A673 (cell line): ENCODE results near the gene PKN1. TPM values are rescaled to one million over a fixed set of nuclear protein-coding genes. Genes with fewer than 3 reads are reported as not detected.
A peak's percentile ranks its signal among the peaks of the same experiment; 100 is the strongest.

Experiments used
- BruUV-seq: library from RNA; stranded (reverse); fragments of 400-500 nt; replicated peaks from 2 replicates; lab custom pipeline; 2021; lab: Mats Ljungman, UMichigan
- CTCF ChIA-PET: fragments of 300-600 bp; sonication (Branson Sonifier 250); formaldehyde crosslinking; loops from one replicate; lab custom pipeline; 2022; ENCODE audit warnings: antibody characterized with exemption; lab: Charles Lee
- POLR2A ChIA-PET: fragments of 300-600 bp; sonication (Branson Sonifier 250); formaldehyde crosslinking; loops from one replicate; lab custom pipeline; 2022; ENCODE audit warnings: antibody characterized with exemption; ENCODE audit not compliant: low non-redundant PET; lab: Charles Lee
- DNase-seq: peaks from one replicate; pipeline ENCODE4 v3.0.0-alpha.2; 2015; ENCODE audit warnings: low spot score
- H3K27ac ChIP-seq: fragments of 200-600 bp; sonication (generic); 2 replicates; pipeline ENCODE4 v1.5.1; 2016; ENCODE audit warnings: mixed run types, low read depth, mild to moderate bottlenecking, mixed read lengths, antibody characterized with exemption, low read length; ENCODE audit not compliant: poor library complexity, severe bottlenecking
- H3K27me3 ChIP-seq: fragments of 200-600 bp; sonication (generic); replicated peaks from 2 replicates; pipeline ENCODE4 v1.6.1; 2017; ENCODE audit warnings: mixed run types, low read depth, mild to moderate bottlenecking, mixed read lengths, antibody characterized with exemption, low read length; ENCODE audit not compliant: insufficient read depth, poor library complexity
- H3K36me3 ChIP-seq: fragments of 200-600 bp; sonication (generic); 2 replicates; pipeline ENCODE4 v1.6.1; 2016; ENCODE audit warnings: mixed run types, mild to moderate bottlenecking, mixed read lengths, antibody characterized with exemption, low read length; ENCODE audit not compliant: insufficient read depth, poor library complexity, severe bottlenecking
- H3K4me1 ChIP-seq: fragments of 200-600 bp; sonication (generic); 2 replicates; pipeline ENCODE4 v1.6.1; 2017; ENCODE audit warnings: mixed run types, mild to moderate bottlenecking, mixed read lengths, antibody characterized with exemption, low read length; ENCODE audit not compliant: insufficient read depth, poor library complexity, severe bottlenecking
- H3K4me3 ChIP-seq: fragments of 200-600 bp; sonication (generic); 2 replicates; pipeline ENCODE4 v1.5.1; 2016; ENCODE audit warnings: low read depth, mixed run types, mild to moderate bottlenecking, mixed read lengths, low read length; ENCODE audit not compliant: poor library complexity, severe bottlenecking
- H3K9me3 ChIP-seq: fragments of 200-600 bp; sonication (generic); 2 replicates; pipeline ENCODE4 v1.6.1; 2016; ENCODE audit warnings: mixed run types, low read depth, mild to moderate bottlenecking, mixed read lengths, antibody characterized with exemption, low read length; ENCODE audit not compliant: poor library complexity, severe bottlenecking
- CTCF ChIP-seq: fragments of 300-800, 200-600 bp; sonication (generic); conservative IDR thresholded peaks from 2 replicates; pipeline ENCODE4 v1.5.1; 2017; ENCODE audit warnings: low read depth, mild to moderate bottlenecking, antibody characterized with exemption, low read length, moderate library complexity, mixed read lengths
- EZH2 ChIP-seq: fragments of 200-600 bp; sonication (generic); IDR thresholded peaks from 2 replicates; pipeline ENCODE4 v1.6.1; 2017; ENCODE audit warnings: borderline replicate concordance, low read depth, mild to moderate bottlenecking, mixed read lengths, antibody characterized with exemption, low read length; ENCODE audit not compliant: poor library complexity, severe bottlenecking
- intact Hi-C: fragments of 100-400 bp; cut with micrococcal nuclease; formaldehyde crosslinking; loops from one replicate; pipeline ENCODE4 v1.10.0; 2022; ENCODE audit not compliant: unreplicated experiment
- total RNA-seq: library from RNA; stranded (reverse); gene quantifications from 2 replicates; pipeline ENCODE4 v1.2.3, GENCODE V29; 2021

PKN1 gene
- total RNA-seq, 1 experiment from 2014 or later = 91.4 TPM

- ChIA-PET POLR2A (no interaction called here), CTCF (interaction anchor here (0.6 kb wide), 1 partner anchor 64 kb away, joined by 3 read pairs; no protein-coding TSS in a partner anchor)
- H3K4me3 ChIP-seq = no peak overlapping the region
- peaks cover 12% of the 10 kb centered on the region for H3K36me3 ChIP-seq
- H3K4me1 ChIP-seq = peaks cover 37% of the 10 kb centered on the region
- no peaks in the 10 kb centered on the region for H3K27me3 ChIP-seq
- DNase-seq = no peak
- TF ChIP-seq CTCF = no peak
- TF ChIP-seq EZH2 = no peak
- H3K27ac ChIP-seq = no peak overlapping the region
- no TSS peak for BruUV-seq
- H3K9me3 ChIP-seq = no peaks in the 10 kb centered on the region
- intact Hi-C loops = loop anchor here (5.0 kb wide), 1 partner anchor 113 kb away; no protein-coding TSS in a partner anchor
These were observed 41.7 kb downstream of the PKN1 start for GRCh38 chr19:14474827-14475226.

GRCh38 chr19:14475251-14476073, 42.4 kb downstream of the PKN1 start, which contains the start of gene PTGER1:
TSS of gene PTGER1 (minus strand) at chr19:14475354. CDS start at chr19:14474320, 1,034 bp downstream.
- Histone ChIP-seq H3K27ac (peak within 1 kb of the TSS; percentile 74), H3K36me3 (peaks cover 12% of the 10 kb centered on the region), H3K4me1 (peaks cover 37% of the 10 kb centered on the region), H3K4me3 (no peak within 1 kb of the TSS), H3K27me3 (no peaks in the 10 kb centered on the region), H3K9me3 (no peaks in the 10 kb centered on the region)
- intact Hi-C loops = loop anchor here (5.0 kb wide), 1 partner anchor 113 kb away; no protein-coding TSS in a partner anchor
- ChIA-PET CTCF (interaction anchor here (0.6 kb wide), 1 partner anchor 63 kb away, joined by 3 read pairs; no protein-coding TSS in a partner anchor), POLR2A (no interaction called here)
- TF ChIP-seq EZH2 = no peak
- TF ChIP-seq CTCF = peak; percentile 57
- DNase-seq = peak; percentile 57
- no TSS peak for BruUV-seq

GRCh38 chr19:14476327-14476672, 43.2 kb downstream of the PKN1 start:
- Histone ChIP-seq H3K27me3 (no peaks in the 10 kb centered on the region), H3K4me1 (peaks cover 37% of the 10 kb centered on the region), H3K4me3 (no peak overlapping the region), H3K9me3 (no peaks in the 10 kb centered on the region), H3K27ac (no peak overlapping the region), H3K36me3 (peaks cover 12% of the 10 kb centered on the region)
- no peak for DNase-seq
- CTCF ChIA-PET = no interaction called here
- POLR2A ChIA-PET = no interaction called here
- intact Hi-C loops = loop anchor here (5.0 kb wide), 1 partner anchor 114 kb away; no protein-coding TSS in a partner anchor
- TF ChIP-seq EZH2 (no peak), CTCF (no peak)
- no TSS peak for BruUV-seq
